Hepatocyte (in vitro differentiated cells): ENCODE data around the gene EEF1E1. TPM values are rescaled to one million over a fixed set of nuclear protein-coding genes. Genes with fewer than 3 reads are reported as not detected.
"Not testable (repeated sequence)": the region's sequence is repeated elsewhere in the genome, so short reads cannot be mapped to it uniquely, and the experiment has no call there.

Experiments used
- DNase-seq: peaks from one replicate; pipeline ENCODE4 v3.0.0-alpha.2; 2016; ENCODE audit warnings: low spot score
- H2AFZ ChIP-seq: fragments of 200-600 bp; sonication (generic); 2 replicates; pipeline ENCODE4 v1.6.0; 2016; ENCODE audit warnings: antibody characterized with exemption, mild to moderate bottlenecking
- H3K27ac ChIP-seq: fragments of 200-600 bp; sonication (generic); 2 replicates; pipeline ENCODE4 v1.5.1; 2016; ENCODE audit warnings: mild to moderate bottlenecking
- H3K27me3 ChIP-seq: fragments of 200-600 bp; sonication (generic); 2 replicates; pipeline ENCODE4 v1.6.1; 2016
- H3K36me3 ChIP-seq: fragments of 200-600 bp; sonication (generic); replicated peaks from 2 replicates; pipeline ENCODE4 v1.5.1; 2016; ENCODE audit warnings: low read depth; ENCODE audit not compliant: insufficient read depth
- H3K4me1 ChIP-seq: fragments of 200-600 bp; sonication (generic); 2 replicates; pipeline ENCODE4 v1.5.1; 2016; ENCODE audit warnings: mild to moderate bottlenecking, moderate library complexity; ENCODE audit not compliant: insufficient read depth
- H3K4me2 ChIP-seq: fragments of 200-600 bp; sonication (generic); 2 replicates; pipeline ENCODE4 v1.6.0; 2016
- H3K4me3 ChIP-seq: fragments of 200-600 bp; sonication (generic); 2 replicates; pipeline ENCODE4 v1.5.1; 2016; ENCODE audit warnings: mild to moderate bottlenecking
- H3K79me2 ChIP-seq: fragments of 200-600 bp; sonication (generic); 2 replicates; pipeline ENCODE4 v1.6.0; 2017; ENCODE audit warnings: mild to moderate bottlenecking
- H3K9me2 ChIP-seq: fragments of 200-600 bp; sonication (generic); replicated peaks from 2 replicates; pipeline ENCODE4 v1.6.0; 2017; ENCODE audit warnings: mild to moderate bottlenecking; ENCODE audit not compliant: insufficient read depth
- H3K9me3 ChIP-seq: fragments of 200-600 bp; sonication (generic); 2 replicates; pipeline ENCODE4 v1.5.1; 2016; ENCODE audit warnings: low read depth, mild to moderate bottlenecking
- H4K20me1 ChIP-seq: fragments of 200-600 bp; sonication (generic); 2 replicates; pipeline ENCODE4 v1.6.0; 2016; ENCODE audit warnings: mild to moderate bottlenecking; ENCODE audit not compliant: insufficient read depth, poor library complexity, severe bottlenecking
- EZH2 ChIP-seq: fragments of 200-600 bp; sonication (generic); IDR thresholded peaks from 2 replicates; pipeline ENCODE4 v1.6.1; 2016; ENCODE audit warnings: antibody characterized with exemption, mild to moderate bottlenecking, borderline replicate concordance
- EZH2phosphoT487 ChIP-seq: fragments of 200-600 bp; sonication (generic); IDR thresholded peaks from one replicate; pipeline ENCODE4 v1.6.1; 2018; ENCODE audit warnings: antibody characterized with exemption, mild to moderate bottlenecking, low read depth, moderate library complexity; ENCODE audit not compliant: unreplicated experiment, severe bottlenecking
- WGBS: methylation state at CpG from one replicate; pipeline ENCODE4 v1.1.6; 2016; ENCODE audit warnings: low lambda C conversion rate; ENCODE audit errors: missing lambda C conversion rate; 5-methylcytosine and 5-hydroxymethylcytosine counted together
- polyA plus RNA-seq: library from polyadenylated mRNA; unstranded; fragments of >200 nt; fragmentation: Nextera tagmentation; extraction: Ambion mirVana; gene quantifications from 2 replicates; pipeline ENCODE4 v1.2.1, GENCODE V29; 2016
- total RNA-seq: library from RNA; depleted of rRNA; stranded (reverse); fragments of >200 nt; gene quantifications from 2 replicates; pipeline ENCODE4 v1.2.3, GENCODE V29; 2014
- TF ChIP-seq, protein P1 (sequence below): fragments of 200-600 bp; sonication (generic); IDR thresholded peaks from 2 replicates; pipeline ENCODE4 v1.5.1; 2016; ENCODE audit warnings: antibody characterized with exemption, mild to moderate bottlenecking; ENCODE audit not compliant: poor library complexity

EEF1E1 gene
- total and polyA plus RNA-seq, 2 experiments from 2014 or later: 47.8 to 63.4 TPM

DNA sequence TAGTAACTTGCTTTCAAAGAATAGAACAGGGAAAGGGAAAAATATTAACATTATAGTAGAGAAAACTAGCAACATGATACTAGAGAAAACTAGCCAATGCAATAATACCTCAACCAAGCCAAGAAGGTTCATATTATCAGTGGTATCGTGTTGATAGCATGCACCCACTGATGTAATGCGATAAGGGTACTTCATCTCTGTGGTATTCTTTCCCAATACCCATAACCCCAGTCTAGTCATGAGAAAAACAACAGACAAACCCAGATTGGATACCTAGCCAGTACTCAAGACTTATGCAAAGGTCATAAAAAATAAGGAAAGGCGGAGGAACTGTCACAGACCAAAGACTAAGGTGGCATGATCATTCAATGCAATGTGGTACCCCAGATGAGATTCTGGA, 59.1 kb downstream of the EEF1E1 start:
- Histone ChIP-seq H3K9me2 (no peaks in the 10 kb centered on the region), H3K4me3 (no peak overlapping the region), H3K4me1 (no peaks in the 10 kb centered on the region), H3K4me2 (no peak overlapping the region), H3K27me3 (no peaks in the 10 kb centered on the region), H4K20me1 (no peaks in the 10 kb centered on the region), H3K36me3 (no peaks in the 10 kb centered on the region), H2AFZ (no peak overlapping the region), H3K27ac (no peak overlapping the region), H3K9me3 (no peaks in the 10 kb centered on the region), H3K79me2 (peaks cover 3% of the 10 kb centered on the region)
- WGBS: 81% methylated on average over 3 of the region's 3 CpGs
- TF ChIP-seq, protein P1, sequence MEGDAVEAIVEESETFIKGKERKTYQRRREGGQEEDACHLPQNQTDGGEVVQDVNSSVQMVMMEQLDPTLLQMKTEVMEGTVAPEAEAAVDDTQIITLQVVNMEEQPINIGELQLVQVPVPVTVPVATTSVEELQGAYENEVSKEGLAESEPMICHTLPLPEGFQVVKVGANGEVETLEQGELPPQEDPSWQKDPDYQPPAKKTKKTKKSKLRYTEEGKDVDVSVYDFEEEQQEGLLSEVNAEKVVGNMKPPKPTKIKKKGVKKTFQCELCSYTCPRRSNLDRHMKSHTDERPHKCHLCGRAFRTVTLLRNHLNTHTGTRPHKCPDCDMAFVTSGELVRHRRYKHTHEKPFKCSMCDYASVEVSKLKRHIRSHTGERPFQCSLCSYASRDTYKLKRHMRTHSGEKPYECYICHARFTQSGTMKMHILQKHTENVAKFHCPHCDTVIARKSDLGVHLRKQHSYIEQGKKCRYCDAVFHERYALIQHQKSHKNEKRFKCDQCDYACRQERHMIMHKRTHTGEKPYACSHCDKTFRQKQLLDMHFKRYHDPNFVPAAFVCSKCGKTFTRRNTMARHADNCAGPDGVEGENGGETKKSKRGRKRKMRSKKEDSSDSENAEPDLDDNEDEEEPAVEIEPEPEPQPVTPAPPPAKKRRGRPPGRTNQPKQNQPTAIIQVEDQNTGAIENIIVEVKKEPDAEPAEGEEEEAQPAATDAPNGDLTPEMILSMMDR: no peak
- TF ChIP-seq EZH2phosphoT487 (no peak), EZH2 (no peak)
- no peak for DNase-seq

DNA sequence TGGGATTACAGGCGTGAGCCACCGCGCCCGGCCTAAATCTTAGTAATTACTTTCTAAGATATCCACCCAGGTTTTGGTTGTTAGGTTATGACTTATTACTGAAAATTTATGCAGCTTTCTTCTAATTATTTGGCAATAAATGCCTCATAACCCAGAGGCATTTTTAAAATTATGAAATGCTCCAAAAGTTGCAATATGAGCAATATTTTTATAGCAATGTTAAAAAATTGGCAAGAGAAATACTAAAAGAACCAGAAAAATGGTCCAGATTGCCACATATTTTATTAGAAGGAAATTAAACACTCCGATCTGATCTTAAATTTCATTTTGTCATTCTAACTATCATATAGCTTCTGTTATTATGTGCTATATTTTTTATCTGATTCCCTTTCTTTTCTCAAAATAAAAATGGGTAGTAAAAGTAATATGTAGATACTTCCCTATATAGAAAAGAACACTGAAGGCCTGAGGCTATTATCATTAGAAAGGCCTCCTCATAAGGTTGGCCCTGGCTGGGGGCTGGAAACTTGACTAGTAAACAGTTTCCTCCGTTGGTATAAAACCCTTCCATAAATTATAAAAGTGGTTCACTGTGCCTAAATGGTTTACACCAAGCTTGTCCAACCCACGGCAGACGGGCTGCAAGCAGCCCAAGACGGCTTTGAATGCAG, 60.3 kb downstream of the EEF1E1 start:
- Histone ChIP-seq H3K4me2 (no peak overlapping the region), H3K27me3 (no peaks in the 10 kb centered on the region), H3K36me3 (no peaks in the 10 kb centered on the region), H3K4me1 (no peaks in the 10 kb centered on the region), H3K27ac (no peak overlapping the region), H4K20me1 (no peaks in the 10 kb centered on the region), H3K4me3 (no peak overlapping the region), H3K9me3 (no peaks in the 10 kb centered on the region), H2AFZ (no peak overlapping the region), H3K79me2 (peaks cover 3% of the 10 kb centered on the region), H3K9me2 (no peaks in the 10 kb centered on the region)
- DNase-seq: no peak
- 88% methylated on average over 9 of the region's 9 CpGs for WGBS
- TF ChIP-seq EZH2phosphoT487 (no peak), EZH2 (no peak)
- TF ChIP-seq, protein P1: no peak

DNA sequence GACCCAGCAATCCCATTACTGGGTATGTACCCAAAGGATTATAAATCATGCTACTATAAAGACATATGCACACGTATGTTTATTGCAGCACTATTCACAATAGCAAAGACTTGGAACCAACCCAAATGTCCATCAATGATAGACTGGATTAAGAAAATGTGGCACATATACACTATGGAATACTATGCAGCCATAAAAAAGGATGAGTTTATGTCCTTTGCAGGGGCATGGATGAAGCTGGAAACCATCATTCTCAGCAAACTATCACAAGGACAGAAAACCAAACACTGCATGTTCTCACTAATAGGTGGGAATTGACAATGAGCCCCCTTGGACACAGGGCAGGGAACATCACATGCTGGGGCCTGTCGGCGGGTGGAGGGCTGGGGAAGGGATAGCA, 68.2 kb downstream of the EEF1E1 start:
- 82% methylated on average over 3 of the region's 3 CpGs for WGBS
- H3K9me3 ChIP-seq, DNase-seq, H3K4me1 ChIP-seq, H3K4me3 ChIP-seq, H3K27ac ChIP-seq, H4K20me1 ChIP-seq, H3K27me3 ChIP-seq, H3K4me2 ChIP-seq, H3K36me3 ChIP-seq, H3K9me2 ChIP-seq, H2AFZ ChIP-seq: not testable (repeated sequence)
- peaks cover 46% of the 10 kb centered on the region for H3K79me2 ChIP-seq

DNA sequence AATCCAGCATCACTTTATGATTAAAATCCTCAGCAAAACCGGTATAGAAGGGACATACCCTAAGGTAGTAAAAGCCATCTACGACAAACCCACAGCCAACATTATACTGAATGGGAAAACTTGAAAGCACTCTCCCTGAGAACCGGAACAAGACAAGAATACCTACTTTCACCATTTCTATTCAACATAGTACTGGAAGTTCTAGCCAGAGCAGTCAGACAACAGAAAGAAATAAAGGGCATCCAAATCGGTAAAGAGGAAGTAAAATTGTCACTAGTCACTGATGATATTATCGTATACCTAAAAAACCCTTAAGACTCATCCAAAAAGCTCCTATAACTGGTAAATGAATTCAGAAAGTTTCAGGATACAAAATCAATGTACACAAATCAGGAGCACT, 71.4 kb downstream of the EEF1E1 start:
- DNase-seq: no peak
- no peak overlapping the region for H3K4me3 ChIP-seq
- H2AFZ ChIP-seq: no peak overlapping the region
- H3K9me3 ChIP-seq: no peaks in the 10 kb centered on the region
- H4K20me1 ChIP-seq: no peaks in the 10 kb centered on the region
- peaks cover 40% of the 10 kb centered on the region for H3K79me2 ChIP-seq
- no peak overlapping the region for H3K4me2 ChIP-seq
- no peaks in the 10 kb centered on the region for H3K9me2 ChIP-seq
- no peaks in the 10 kb centered on the region for H3K4me1 ChIP-seq
- TF ChIP-seq EZH2phosphoT487 (no peak), EZH2 (no peak)
- TF ChIP-seq, protein P1: no peak
- no peaks in the 10 kb centered on the region for H3K36me3 ChIP-seq
- H3K27me3 ChIP-seq: no peaks in the 10 kb centered on the region
- H3K27ac ChIP-seq: no peak overlapping the region
- whole genome bisulfite sequencing: 95% methylated on average over 5 of the region's 5 CpGs

Other genes starting within 250 kb of the EEF1E1 start
- 222 and 241 TPM in 2 replicates for gene TXNDC5, start 191.8 kb downstream of the EEF1E1 start, total RNA-seq
- 177 and 238 TPM in 2 replicates for gene TXNDC5, start 191.8 kb downstream of the EEF1E1 start, polyA plus RNA-seq
- 17.6 and 21.5 TPM in 2 replicates for gene BLOC1S5, start 38.2 kb downstream of the EEF1E1 start, total RNA-seq
- 9.9 and 16.8 TPM in 2 replicates for gene BLOC1S5, start 38.2 kb downstream of the EEF1E1 start, polyA plus RNA-seq